GM10847 (cell line): ENCODE results near the gene HS6ST2.

Experiments used
- POLR2A ChIP-seq: IDR thresholded peaks from 2 replicates; pipeline ENCODE4 v1.6.1; 2011; ENCODE audit not compliant: insufficient read length; ENCODE audit errors: extremely low read depth

HS6ST2 gene

DNA sequence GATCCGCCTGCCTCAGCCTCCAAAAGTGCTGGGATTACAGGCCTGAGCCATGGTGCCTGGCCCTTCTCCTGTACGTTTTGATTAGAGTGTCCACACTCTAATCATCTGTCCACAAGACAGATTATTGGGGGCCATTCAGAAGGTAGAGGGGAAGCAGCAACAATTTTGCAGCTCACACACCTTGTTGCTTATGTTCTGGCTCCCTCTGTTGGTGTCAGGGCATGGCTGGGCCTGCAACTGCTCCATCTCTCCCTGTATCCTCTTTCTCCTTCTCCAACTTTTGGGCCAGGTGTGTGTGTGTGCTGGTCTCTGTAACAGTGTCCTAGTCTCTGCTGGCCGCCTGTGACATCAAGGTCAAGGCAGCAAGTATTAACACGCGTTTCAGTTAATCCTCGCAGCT is 344.1 kb downstream of the HS6ST2 start:
- no peak for TF ChIP-seq POLR2A

- TF ChIP-seq POLR2A: no peak
Measured at GRCh38 chrX:132613801-132614200, 344.6 kb downstream of the HS6ST2 start.

GRCh38 chrX:132612821-132613564 is 345.4 kb downstream of the HS6ST2 start:
- no peak for TF ChIP-seq POLR2A

DNA sequence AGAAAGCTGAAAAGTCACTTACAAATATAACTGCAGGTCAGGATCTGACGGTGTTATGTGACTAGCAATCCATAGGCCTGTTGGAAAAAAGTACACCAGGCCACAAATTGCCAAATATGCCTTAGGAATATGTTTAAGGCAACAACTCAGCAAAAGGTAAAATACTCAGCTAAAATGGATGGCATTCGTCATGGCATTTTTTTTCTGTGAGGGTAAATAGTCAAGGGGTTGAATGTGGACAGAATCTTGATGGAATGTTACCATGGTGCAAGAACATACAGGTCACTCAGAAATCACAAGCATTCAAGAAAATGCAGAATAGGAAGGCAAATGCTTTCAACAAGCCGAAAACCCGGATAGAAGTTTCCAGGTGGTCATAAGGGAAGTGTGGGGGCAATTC is 347.9 kb downstream of the HS6ST2 start:
- no peak for TF ChIP-seq POLR2A

GRCh38 chrX:132609362-132609848 is 349.0 kb downstream of the HS6ST2 start:
- TF ChIP-seq POLR2A: no peak

GRCh38 chrX:132603700-132604286 is 354.6 kb downstream of the HS6ST2 start:
- no peak for TF ChIP-seq POLR2A

GRCh38 chrX:132602701-132603100 is 355.7 kb downstream of the HS6ST2 start:
- no peak for TF ChIP-seq POLR2A

GRCh38 chrX:132594999-132595398 is 363.4 kb downstream of the HS6ST2 start:
- no peak for TF ChIP-seq POLR2A

DNA sequence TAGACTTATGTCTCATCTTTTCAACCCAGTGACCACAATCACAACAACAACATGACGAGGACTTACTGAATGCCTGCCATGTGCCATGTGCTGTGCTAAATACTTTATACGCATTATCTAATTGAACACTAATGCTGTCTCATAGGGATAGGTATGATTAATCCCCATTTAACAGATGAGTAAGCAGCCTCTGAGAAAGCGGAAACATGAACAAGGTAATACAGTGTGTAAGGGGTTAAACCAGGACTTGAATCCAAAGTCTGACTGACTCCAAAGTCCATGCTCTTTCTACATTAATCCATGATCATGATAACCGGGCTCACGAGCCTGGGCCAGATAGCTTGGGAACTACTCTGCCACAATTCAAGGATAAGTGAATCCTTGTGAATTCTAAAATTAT is 364.3 kb downstream of the HS6ST2 start:
- no peak for TF ChIP-seq POLR2A

DNA sequence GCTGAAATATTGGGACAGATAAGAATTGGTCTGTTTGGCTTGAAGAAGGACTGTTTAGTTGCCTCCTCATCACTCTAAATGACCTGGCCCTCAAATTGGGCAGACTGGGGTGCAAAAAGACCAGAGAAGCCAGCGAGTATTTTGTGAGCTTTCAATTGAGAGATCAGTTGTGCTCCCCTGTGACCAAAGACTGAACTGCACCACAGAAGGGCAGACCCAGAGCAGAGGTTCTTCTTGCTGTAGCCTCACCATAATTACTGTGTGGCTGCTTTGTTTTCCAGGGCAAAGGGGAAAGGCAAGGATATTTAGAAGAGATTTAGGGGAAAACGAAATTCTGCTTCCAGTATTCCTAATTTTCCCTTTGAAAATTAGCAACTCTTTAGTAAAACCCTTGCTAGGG is 365.5 kb downstream of the HS6ST2 start:
- TF ChIP-seq POLR2A: no peak

DNA sequence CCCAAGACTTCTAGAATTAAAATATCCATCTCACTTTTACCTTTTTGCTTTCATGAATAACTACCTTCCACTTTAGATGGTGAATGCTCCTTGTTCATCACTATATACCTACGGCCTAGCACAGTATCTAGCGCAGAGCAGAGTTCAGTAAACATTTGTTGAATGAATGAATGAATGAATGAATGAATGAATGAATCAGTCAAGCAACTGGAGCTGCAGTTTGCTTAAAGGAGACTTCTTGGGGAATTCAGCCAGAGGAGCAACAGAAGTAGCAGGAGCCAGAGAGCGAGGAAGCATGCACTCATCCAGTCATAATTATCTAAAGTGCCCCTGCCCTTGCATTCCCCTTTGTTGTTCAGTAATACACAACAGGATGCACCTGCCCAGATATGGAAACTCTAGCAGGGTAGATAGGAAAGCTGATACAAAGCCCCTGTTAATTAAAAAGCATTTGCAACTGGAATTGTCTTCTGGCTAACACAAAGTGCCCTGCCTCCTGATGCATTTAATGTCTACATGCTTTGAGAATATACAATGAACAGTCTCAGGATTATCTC is 366.6 kb downstream of the HS6ST2 start:
- no peak for TF ChIP-seq POLR2A

DNA sequence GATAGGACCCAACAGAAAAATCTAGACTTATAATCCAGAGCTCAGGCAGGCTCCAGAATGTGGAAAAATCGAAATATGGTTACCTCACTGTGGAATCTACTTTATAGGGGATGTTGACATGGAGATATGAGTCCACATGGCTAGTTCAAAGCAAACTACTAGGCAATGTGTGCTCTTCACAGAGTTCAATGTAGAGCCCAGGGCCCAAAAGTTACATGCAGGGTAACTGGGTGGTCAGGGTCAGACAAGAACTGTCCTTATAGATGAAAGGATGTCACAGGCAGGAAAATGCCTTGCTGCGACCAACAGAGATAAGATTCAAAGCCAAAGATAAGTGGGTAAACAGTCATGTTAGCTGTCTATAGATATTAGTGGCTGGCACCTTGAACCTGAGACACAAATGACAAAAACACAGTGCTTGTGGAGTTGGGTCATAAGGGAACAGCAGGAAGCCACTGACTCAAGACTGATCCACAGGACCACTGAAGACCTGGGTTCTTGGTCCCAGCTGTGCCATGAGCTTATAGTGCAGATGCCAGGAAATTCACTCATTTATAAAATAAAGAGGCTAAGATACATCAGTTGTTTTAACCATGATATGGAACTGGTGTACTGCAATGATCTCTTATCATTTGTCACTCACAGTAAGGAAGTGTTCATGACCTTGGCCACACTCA is 367.9 kb downstream of the HS6ST2 start:
- no peak for TF ChIP-seq POLR2A

GRCh38 chrX:132584936-132585335 is 373.5 kb downstream of the HS6ST2 start:
- TF ChIP-seq POLR2A: no peak

GRCh38 chrX:132576939-132577338 is 381.5 kb downstream of the HS6ST2 start:
- TF ChIP-seq POLR2A: no peak
